ENCODE measurements around the gene PIGU.
A peak's percentile ranks its signal among the peaks of the same experiment; 100 is the strongest.

PIGU gene

DNA sequence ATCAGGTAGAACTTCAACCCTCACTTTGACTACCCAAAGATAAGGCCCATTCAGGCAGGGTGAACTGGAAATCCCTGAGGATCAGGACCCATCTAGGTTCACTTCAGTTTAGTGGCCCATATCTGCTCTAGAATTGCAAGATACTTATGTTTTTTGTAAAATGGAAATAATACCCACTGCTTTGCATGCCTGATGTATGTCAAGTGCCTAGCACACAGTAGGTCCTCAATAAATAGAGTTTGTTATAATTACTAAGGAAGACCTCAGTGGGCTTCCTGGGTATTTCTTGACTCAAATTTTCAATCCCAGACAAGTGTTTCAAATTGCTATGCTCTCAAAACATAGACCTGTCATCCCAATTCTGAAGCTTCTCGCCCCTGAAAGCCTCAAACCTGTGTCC, 32.5 kb downstream of the PIGU start:
- TF ChIP-seq, protein P1, sequence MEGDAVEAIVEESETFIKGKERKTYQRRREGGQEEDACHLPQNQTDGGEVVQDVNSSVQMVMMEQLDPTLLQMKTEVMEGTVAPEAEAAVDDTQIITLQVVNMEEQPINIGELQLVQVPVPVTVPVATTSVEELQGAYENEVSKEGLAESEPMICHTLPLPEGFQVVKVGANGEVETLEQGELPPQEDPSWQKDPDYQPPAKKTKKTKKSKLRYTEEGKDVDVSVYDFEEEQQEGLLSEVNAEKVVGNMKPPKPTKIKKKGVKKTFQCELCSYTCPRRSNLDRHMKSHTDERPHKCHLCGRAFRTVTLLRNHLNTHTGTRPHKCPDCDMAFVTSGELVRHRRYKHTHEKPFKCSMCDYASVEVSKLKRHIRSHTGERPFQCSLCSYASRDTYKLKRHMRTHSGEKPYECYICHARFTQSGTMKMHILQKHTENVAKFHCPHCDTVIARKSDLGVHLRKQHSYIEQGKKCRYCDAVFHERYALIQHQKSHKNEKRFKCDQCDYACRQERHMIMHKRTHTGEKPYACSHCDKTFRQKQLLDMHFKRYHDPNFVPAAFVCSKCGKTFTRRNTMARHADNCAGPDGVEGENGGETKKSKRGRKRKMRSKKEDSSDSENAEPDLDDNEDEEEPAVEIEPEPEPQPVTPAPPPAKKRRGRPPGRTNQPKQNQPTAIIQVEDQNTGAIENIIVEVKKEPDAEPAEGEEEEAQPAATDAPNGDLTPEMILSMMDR (IDR thresholded peaks at IDR 0.05; ENCODE audit: low read depth, low read length): no peak
- Histone ChIP-seq H3K4me1 (peaks cover 6% of the 10 kb centered on the region; the same call in 1 of the 2 replicates), H3K4me3 (ENCODE audit: low read depth, low read length) (no peak overlapping the region), H3K27me3 (no peaks in the 10 kb centered on the region), H3K9me3 (no peaks in the 10 kb centered on the region), H3K36me3 (no peaks in the 10 kb centered on the region)
- no peak for DNase-seq

DNA sequence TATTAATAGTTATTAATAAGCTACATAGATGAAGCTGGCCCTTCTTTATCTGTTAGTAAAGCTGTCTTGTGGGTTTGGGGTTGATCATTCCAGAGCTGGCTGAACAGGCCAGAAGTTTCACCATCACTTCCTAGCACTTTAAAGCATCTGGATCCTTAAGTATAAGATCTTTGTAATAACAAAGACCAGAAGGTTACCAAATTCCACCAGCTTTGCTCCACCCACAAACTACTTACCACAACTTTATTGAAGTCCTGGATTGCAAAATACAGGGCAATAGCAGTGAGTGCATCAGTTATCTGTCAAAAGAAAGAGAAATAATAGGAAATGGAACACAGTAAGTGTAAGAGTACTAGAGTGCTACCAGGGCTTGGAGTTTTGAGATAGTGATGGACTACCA, 33.0 kb downstream of the PIGU start:
- Histone ChIP-seq H3K9me3 (no peaks in the 10 kb centered on the region), H3K27me3 (no peaks in the 10 kb centered on the region), H3K4me3 (ENCODE audit: low read depth, low read length) (no peak overlapping the region), H3K36me3 (no peaks in the 10 kb centered on the region), H3K4me1 (peaks cover 6% of the 10 kb centered on the region; the same call in 1 of the 2 replicates)
- TF ChIP-seq, protein P1 (IDR thresholded peaks at IDR 0.05; ENCODE audit: low read depth, low read length): no peak
- DNase-seq: no peak

- Histone ChIP-seq H3K27me3 (no peaks in the 10 kb centered on the region), H3K4me1 (peaks cover 6% of the 10 kb centered on the region; the same call in 1 of the 2 replicates), H3K9me3 (no peaks in the 10 kb centered on the region), H3K4me3 (ENCODE audit: low read depth, low read length) (no peak overlapping the region), H3K36me3 (peaks cover 5% of the 10 kb centered on the region)
- TF ChIP-seq, protein P1 (IDR thresholded peaks at IDR 0.05; ENCODE audit: low read depth, low read length): no peak
- no peak for DNase-seq
These were observed 34.9 kb downstream of the PIGU start for GRCh38 chr20:34642009-34642408.

DNA sequence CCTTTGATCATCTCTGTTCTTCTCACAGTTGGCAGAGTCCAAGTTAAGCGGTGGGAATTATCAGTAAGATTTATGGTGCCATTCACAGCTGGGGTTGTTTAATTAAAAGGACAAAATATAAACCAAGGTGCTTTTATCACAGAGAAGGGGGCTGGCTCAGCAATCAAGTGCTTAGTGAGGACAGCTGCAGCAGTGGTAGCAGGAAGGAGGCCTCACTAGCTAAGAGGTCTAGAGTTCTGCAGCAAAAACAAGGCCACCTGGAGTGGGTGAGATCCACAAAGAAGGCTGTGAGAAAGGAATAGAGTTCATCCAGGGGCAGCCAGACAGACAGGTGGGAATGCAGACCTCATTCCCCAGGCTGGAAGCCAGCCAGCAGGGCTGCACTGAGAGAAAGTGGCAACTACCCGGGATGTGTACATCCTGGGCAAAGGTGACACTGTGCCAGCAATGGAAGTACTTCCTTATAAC, 37.1 kb downstream of the PIGU start:
- H3K36me3 ChIP-seq: peaks cover 12% of the 10 kb centered on the region
- H3K4me3 ChIP-seq (ENCODE audit: low read depth, low read length): no peak overlapping the region
- peaks cover 6% of the 10 kb centered on the region; the same call in 1 of the 2 replicates for H3K4me1 ChIP-seq
- TF ChIP-seq, protein P1 (IDR thresholded peaks at IDR 0.05; ENCODE audit: low read depth, low read length): no peak
- no peaks in the 10 kb centered on the region for H3K9me3 ChIP-seq
- no peaks in the 10 kb centered on the region for H3K27me3 ChIP-seq
- peak; percentile 31 for DNase-seq

- no peak for DNase-seq
- Histone ChIP-seq H3K9me3 (no peaks in the 10 kb centered on the region), H3K36me3 (peaks cover 12% of the 10 kb centered on the region), H3K4me1 (peaks cover 6% of the 10 kb centered on the region; the same call in 1 of the 2 replicates), H3K4me3 (ENCODE audit: low read depth, low read length) (no peak overlapping the region), H3K27me3 (no peaks in the 10 kb centered on the region)
- TF ChIP-seq, protein P1 (IDR thresholded peaks at IDR 0.05; ENCODE audit: low read depth, low read length): no peak
These were observed 38.4 kb downstream of the PIGU start for GRCh38 chr20:34638532-34638931.

DNA sequence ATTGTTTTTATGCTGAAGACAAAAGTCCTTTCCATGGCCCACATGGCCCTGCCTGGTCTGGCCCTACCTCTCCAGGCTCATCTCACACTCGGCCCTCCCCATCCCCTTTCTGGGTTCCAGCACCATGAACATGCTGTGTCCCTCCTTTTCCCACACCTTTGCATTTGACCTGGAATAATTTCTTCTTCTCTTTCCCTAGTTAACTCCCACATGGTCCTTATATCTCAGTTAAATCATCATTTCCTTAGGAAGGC, 38.9 kb downstream of the PIGU start:
- Histone ChIP-seq H3K36me3 (peaks cover 12% of the 10 kb centered on the region), H3K27me3 (no peaks in the 10 kb centered on the region), H3K9me3 (no peaks in the 10 kb centered on the region), H3K4me1 (peaks cover 6% of the 10 kb centered on the region; the same call in 1 of the 2 replicates), H3K4me3 (ENCODE audit: low read depth, low read length) (no peak overlapping the region)
- DNase-seq: no peak
- TF ChIP-seq, protein P1 (IDR thresholded peaks at IDR 0.05; ENCODE audit: low read depth, low read length): no peak

Measured in BE2C (cell line).